COR-L47 (cell line): ENCODE data around the gene MICU1.
A peak's percentile ranks its signal among the peaks of the same experiment; 100 is the strongest.

Experiments
- DNase-seq: peaks from one replicate; lab custom pipeline; 2025; lab: John Stamatoyannopoulos, UW

The MICU1 gene

GRCh38 chr10:72626444-72626754 lies 520 bp upstream of the MICU1 start:
- DNase-seq = no peak

GRCh38 chr10:72625276-72625607 lies 637 bp downstream of the MICU1 start:
- DNase-seq = no peak

- DNase-seq = no peak
Observed at GRCh38 chr10:72622271-72622670, 3.6 kb downstream of the MICU1 start.

GRCh38 chr10:72616716-72617115 lies 9.2 kb downstream of the MICU1 start:
- DNase-seq = no peak

GRCh38 chr10:72615970-72616369 lies 9.9 kb downstream of the MICU1 start:
- no peak for DNase-seq

GRCh38 chr10:72612203-72612826 lies 13.6 kb downstream of the MICU1 start:
- DNase-seq = peak; percentile 83

- no peak for DNase-seq
Observed at GRCh38 chr10:72611783-72612182, 14.1 kb downstream of the MICU1 start.

- no peak for DNase-seq
Observed at GRCh38 chr10:72610466-72610865, 15.4 kb downstream of the MICU1 start.

GRCh38 chr10:72605122-72605521 lies 20.8 kb downstream of the MICU1 start:
- DNase-seq = no peak

- DNase-seq = no peak
Observed at GRCh38 chr10:72601144-72601543, 24.7 kb downstream of the MICU1 start.

- no peak for DNase-seq
Observed at GRCh38 chr10:72598769-72599701, 26.8 kb downstream of the MICU1 start.

GRCh38 chr10:72597897-72598296 lies 28.0 kb downstream of the MICU1 start:
- DNase-seq = no peak

- no peak for DNase-seq
Observed at GRCh38 chr10:72595436-72595835, 30.4 kb downstream of the MICU1 start.

GRCh38 chr10:72593963-72594362 lies 31.9 kb downstream of the MICU1 start:
- DNase-seq = no peak

GRCh38 chr10:72588266-72588665 lies 37.6 kb downstream of the MICU1 start:
- no peak for DNase-seq

- no peak for DNase-seq
Observed at GRCh38 chr10:72587568-72587967, 38.3 kb downstream of the MICU1 start.

GRCh38 chr10:72574636-72575035 lies 51.2 kb downstream of the MICU1 start:
- no peak for DNase-seq

- DNase-seq = no peak
Observed at GRCh38 chr10:72573079-72573478, 52.8 kb downstream of the MICU1 start.

GRCh38 chr10:72567889-72568640 lies 57.8 kb downstream of the MICU1 start:
- no peak for DNase-seq

GRCh38 chr10:72567421-72567820 lies 58.5 kb downstream of the MICU1 start:
- no peak for DNase-seq

- DNase-seq = no peak
Observed at GRCh38 chr10:72564596-72564995, 61.3 kb downstream of the MICU1 start.

GRCh38 chr10:72563327-72563932 lies 62.4 kb downstream of the MICU1 start:
- DNase-seq = no peak

- DNase-seq = no peak
Observed at GRCh38 chr10:72561745-72562166, 64.1 kb downstream of the MICU1 start.
